ENCODE measurements around the gene TAAR2.
"Not testable (repeated sequence)": the region's sequence is repeated elsewhere in the genome, so short reads cannot be mapped to it uniquely, and the experiment has no call there.

Gene TAAR2

GRCh38 chr6:132624175-132624574, at the start of gene TAAR2:
Gene TAAR2 (minus strand): TSS chr6:132624275. CDS start chr6:132624275, 0 bp downstream.
- DNase-seq, result no peak

DNA sequence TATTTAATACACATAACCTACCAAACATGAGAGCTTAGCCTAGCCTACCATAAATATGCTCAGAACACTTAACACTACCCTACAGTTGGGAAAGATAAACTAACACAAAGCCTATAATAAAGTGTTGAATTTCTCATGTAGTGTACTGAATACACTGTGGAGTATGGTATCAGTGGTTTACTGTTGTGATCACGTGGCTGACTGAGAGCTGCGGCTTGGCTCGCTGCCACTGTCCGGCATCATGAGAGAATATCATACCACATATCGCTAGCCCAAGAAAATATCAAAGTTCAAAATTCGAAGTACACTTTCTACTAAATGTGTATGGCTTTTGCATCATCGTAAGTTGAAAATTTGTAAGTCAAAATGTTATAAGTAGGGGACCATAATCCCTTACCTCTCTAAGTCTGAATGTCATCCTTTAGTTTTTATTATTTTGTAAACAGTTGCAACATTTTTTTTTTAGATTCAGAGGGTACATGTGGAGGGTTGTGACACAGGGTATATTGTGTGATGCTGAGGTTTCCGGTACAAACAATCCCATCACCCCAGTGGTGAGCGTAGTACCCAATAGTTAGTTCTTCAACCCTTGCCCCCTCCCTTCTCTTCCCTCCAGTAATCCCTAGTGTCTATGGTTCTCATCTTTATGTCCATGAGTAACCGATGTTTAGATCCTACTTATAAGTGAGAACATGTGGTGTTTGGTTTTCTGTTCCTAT, 49.5 kb upstream of the TAAR2 start:
- DNase-seq, result no peak

- DNase-seq, result no peak
These were observed 47.2 kb upstream of the TAAR2 start for GRCh38 chr6:132671295-132671694.

DNA sequence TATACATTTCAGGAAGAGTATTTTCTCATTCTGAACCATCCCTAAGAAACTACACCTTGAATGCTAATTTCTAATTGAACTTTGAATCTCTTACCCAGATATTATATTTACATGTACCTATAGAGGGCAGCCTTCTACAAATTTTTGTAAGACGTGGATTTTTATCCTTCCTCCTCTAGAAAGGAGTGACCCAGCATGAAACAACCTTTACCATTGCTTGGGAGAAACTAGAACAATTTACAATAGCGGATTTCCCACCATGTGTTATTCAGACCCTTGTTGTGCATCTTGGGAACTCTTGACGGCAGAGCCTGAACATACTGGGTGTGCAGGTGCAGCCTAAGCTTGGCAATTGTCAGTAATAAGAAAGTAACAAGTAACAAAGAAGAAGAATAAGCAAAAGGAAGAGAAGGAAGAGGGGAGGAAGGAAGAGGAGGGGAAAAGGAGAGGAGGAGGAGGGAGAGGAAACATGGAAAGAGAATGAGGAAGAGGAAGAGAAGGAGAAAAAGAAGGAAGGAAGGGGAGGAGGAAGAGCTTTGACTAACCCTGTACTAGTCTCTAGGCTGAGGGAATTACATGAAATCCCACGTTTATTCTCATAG, 45.7 kb upstream of the TAAR2 start:
- peak; percentile 26 for DNase-seq

- no peak for DNase-seq
These were observed 42.0 kb upstream of the TAAR2 start for GRCh38 chr6:132666118-132666517.

- no peak for DNase-seq
These were observed 40.4 kb upstream of the TAAR2 start for GRCh38 chr6:132664309-132665034.

GRCh38 chr6:132663661-132664060, 39.6 kb upstream of the TAAR2 start:
- no peak for DNase-seq

DNA sequence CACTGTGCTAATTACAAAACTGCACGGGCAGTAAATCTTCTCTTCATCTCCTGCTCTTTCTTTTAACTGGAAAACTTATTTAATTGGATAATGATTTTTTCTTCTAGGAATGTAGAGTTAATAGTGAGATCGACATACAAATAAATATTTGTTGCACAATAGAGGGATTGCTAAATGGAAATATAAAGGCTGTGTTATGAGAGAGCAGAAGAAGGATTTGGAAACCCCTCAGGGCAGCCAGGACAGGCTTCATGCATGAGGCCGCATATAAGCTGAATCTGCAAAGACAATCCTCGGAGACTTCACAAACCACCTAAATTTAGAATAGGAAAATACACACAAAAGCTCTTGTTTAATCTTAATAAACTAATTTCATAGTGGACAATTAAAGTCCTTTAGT, 37.8 kb upstream of the TAAR2 start:
- DNase-seq, result no peak

GRCh38 chr6:132659082-132659481, 35.0 kb upstream of the TAAR2 start, which contains the start of gene TAAR1:
Gene TAAR1 (minus strand): TSS chr6:132659182. CDS start chr6:132646003, 13,179 bp downstream.
- DNase-seq, result peak; percentile 95

DNA sequence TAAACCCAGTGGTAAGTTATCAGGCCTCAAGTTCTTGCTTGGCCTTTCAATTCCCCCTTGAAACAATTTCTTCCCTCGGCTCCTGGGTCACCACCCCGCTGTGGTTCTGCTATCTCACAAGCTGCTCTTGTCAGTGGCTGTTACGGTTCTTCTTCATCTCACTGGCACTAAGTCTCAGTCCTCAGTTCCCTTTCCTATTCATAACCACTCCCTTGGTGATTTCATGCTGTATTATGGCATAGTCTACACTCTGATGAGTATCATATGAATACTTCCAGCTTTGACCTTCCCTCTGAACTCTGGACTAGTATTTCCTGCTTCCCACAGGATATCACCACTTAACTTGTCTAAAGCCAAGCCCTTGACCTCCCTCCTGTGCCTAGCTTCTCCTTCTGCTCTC, 27.0 kb upstream of the TAAR2 start:
- DNase-seq, result no peak

GRCh38 chr6:132650429-132650828, 26.4 kb upstream of the TAAR2 start:
- no peak for DNase-seq

DNA sequence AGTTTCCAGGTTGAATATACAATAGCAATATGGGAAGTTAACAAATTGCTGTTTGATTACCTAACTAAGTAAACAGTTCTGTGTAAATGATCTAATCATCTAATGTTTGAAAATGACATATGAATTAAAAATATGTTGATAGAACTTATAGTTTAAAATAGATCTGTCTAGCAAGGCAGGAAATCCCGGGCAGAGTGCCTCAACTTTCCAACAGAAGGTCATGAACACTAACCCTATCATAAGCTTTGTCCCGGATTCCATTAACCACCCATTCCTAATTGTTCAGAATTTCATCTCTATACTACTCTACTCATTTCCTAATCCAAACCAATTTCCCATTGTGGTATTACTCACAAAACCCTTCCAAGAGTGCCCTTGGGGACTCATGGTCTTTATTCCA, 24.8 kb upstream of the TAAR2 start:
- DNase-seq, result no peak

DNA sequence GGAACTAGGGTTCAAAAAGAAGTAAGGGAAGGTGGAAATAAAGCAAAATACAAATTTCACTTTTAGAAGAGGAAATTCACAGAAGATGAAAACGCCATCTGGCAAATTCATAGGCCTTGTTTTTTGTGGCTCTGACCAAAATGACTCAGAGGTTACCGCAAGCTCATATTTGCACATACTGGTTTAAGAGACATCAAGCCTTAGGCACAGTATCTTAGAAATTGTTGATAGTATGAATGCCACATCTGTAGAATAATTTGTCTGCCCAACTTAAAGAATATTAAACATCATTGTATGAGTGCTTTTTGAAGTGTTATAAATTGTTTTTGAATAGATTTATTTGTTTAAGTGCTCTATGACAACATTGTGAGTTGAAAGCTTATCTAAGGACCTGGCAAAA, 24.3 kb upstream of the TAAR2 start:
- no peak for DNase-seq

DNA sequence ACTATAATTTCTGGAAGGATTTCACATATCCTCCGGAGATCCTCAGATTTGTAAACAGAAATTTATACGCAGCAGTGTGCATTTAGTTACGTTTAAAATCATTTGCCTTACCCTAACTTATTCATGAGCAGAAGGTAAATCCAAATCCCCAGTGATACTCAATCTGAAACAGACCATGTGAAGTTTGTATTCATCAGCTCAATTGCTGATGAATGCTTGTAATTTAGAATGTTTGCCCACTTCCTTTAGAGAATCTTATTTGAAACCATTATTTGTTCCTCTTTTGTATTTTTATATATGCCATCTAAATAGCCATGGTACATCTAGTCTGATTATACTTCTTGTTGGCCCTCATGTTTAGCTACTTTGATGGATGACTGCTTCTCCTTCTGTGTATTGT, 19.5 kb upstream of the TAAR2 start:
- no peak for DNase-seq

DNA sequence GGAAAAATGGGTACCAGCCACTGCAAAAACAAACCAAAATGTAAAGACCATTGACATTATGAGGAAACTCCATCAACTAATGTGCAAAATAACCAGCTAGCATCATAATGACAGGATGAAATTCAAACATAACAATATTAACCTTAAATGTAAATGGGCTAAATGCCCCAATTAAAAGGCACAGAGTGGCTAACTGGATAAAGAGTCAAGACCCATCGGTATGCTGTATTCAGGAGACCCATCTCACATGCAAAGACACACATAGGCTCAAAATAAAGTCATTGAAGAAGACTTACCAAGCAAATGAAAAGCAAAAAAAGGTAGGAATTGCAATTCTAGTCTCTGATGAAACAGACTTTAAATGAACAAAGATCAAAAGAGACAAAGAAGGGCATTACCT, 13.1 kb upstream of the TAAR2 start:
- not testable (repeated sequence) for DNase-seq

DNA sequence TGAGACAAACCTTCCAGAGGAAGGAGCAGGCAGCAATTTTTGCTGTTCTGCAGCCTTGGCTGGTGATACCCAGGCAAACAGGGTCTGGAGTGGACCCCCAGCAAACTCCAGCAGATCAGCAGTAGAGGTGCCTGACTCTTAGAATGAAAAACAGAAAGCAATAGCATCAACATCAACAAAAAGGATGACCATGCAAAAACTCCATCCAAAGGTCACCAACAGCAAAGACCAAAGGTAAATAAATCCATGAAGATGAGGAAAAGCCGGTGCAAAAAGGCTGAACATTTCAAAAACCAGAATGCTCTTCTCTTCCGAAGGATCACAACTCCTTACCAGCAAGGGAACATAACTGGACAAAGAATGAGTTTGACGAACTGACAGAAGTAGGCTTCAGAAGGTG, 11.8 kb upstream of the TAAR2 start:
- not testable (repeated sequence) for DNase-seq

DNA sequence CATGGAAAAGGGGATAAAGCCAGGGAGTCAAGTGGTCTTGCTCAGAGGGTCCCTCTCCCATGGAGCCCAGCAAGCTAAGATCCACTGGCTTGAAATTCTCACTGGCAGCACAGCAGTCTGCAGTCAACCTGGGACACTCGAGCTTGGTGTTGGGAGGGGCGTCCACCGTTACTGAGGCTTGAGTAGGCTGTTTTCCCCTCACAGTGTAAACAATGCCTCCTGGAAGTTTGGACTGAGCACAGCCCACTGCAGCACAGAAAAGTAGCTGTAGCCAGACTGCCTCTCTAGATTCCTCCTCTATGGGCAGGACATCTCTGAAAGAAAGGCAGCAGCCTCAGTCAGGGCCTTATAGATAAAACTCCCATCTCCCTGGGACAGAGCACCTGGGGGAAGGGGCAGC, 11.2 kb upstream of the TAAR2 start:
- DNase-seq, result not testable (repeated sequence)

GRCh38 chr6:132634796-132635195, 10.7 kb upstream of the TAAR2 start:
- DNase-seq, result no peak

- no peak for DNase-seq
These were observed 9.3 kb upstream of the TAAR2 start for GRCh38 chr6:132633362-132633761.

DNA sequence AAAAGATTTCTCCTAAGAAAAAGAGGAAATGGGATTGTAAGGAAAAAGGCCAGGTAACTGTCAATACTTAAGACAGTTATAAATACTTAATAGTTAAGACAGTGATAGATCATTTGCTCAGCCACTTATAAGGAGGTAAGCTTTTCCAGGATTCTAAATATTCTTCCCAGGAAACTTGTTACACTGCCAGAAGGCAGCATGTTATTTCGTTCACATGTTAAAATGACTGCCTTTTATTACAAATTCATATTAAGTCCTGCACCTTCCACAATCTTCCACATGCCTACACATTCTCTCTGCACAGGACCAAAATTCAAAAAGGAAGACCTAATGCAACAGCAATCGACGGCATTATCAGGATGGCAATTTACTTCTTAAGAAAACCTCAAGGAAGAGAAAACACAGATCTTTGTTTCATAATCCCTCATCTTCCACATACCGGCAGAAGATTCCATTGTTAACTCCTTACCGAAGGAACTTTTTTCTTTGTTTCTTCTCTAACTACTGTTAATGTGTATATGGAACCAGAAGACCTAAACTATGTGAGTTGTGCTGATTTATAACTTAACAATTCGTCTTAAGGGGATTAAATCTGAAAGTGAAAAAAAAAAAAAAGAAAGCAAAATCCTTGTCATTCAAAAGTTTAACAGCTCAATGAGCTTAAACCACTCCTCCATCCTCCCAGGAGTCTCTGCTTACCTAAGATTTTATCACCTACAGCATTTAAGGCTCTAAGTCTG, 799 bp downstream of the TAAR2 start:
- DNase-seq, result no peak

- DNase-seq, result no peak
These were observed 7.4 kb downstream of the TAAR2 start for GRCh38 chr6:132616677-132617076.

- DNase-seq, result no peak
These were observed 9.5 kb downstream of the TAAR2 start for GRCh38 chr6:132614554-132614953.

- DNase-seq, result no peak
These were observed 11.5 kb downstream of the TAAR2 start for GRCh38 chr6:132612449-132613108.

All from NCI-H1417 treated with DMSO at 0.1 percent for 48 hours (cell line).